Vagina (tissue), 2 donors: Measurements from ENCODE around the gene GPC1.

Experiments
- POLR2AphosphoS5 ChIP-seq, 2 donors: sonication (generic); formaldehyde crosslinking; IDR thresholded peaks; one replicate each; pipeline ENCODE4 v1.9.0; 2017; ENCODE audit warnings: antibody characterized with exemption in 2 of 2, mild to moderate bottlenecking in 2 of 2, low read depth in 1 of 2; ENCODE audit not compliant: insufficient read depth in 1 of 2
- TF ChIP-seq, protein P1 (sequence below), 3 experiments: fragments of 450-650 bp in 2 of 3; fragments of 200-600 bp in 1 of 3; sonication (generic) in 1 of 3; IDR thresholded peaks; one replicate each; pipeline ENCODE4 v1.5.1; 2017 to 2019; ENCODE audit warnings: antibody characterized with exemption in 3 of 3, mild to moderate bottlenecking in 2 of 3, moderate library complexity in 2 of 3

DNA sequence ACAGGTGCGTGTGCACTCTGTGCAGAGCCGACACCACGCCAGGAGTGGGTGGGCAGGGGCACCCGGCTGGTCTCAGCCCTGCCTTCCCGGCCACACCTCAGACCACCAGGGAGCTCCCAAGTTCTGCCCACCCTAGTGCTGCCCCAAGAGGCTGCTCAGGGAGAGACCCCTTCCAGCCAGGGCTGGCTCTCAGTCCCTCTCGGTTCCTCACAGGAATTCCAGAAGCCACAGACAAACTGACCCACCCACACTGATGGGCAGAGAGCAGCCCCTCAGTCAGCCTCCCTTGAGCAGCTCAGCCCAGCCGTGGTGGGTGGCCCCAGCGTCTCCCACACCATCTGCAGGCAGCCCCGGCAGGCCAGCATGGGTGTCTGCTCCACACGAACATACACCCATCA, 33.8 kb downstream of the GPC1 start:
- no peak for TF ChIP-seq POLR2AphosphoS5 (IDR thresholded peaks at IDR 0.05; ENCODE audit: insufficient read depth in 1 of 2, low read depth in 1 of 2)
- TF ChIP-seq, protein P1, sequence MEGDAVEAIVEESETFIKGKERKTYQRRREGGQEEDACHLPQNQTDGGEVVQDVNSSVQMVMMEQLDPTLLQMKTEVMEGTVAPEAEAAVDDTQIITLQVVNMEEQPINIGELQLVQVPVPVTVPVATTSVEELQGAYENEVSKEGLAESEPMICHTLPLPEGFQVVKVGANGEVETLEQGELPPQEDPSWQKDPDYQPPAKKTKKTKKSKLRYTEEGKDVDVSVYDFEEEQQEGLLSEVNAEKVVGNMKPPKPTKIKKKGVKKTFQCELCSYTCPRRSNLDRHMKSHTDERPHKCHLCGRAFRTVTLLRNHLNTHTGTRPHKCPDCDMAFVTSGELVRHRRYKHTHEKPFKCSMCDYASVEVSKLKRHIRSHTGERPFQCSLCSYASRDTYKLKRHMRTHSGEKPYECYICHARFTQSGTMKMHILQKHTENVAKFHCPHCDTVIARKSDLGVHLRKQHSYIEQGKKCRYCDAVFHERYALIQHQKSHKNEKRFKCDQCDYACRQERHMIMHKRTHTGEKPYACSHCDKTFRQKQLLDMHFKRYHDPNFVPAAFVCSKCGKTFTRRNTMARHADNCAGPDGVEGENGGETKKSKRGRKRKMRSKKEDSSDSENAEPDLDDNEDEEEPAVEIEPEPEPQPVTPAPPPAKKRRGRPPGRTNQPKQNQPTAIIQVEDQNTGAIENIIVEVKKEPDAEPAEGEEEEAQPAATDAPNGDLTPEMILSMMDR (IDR thresholded peaks at IDR 0.05): no peak
